Prostate gland (tissue), 2 donors: Measurements from ENCODE around the gene KLHL40.

ENCODE experiments used
- POLR2A ChIP-seq: fragments of 450-650 bp; IDR thresholded peaks from one replicate; pipeline ENCODE4 v1.6.1; 2016; ENCODE audit warnings: antibody characterized with exemption, mild to moderate bottlenecking
- POLR2AphosphoS5 ChIP-seq: sonication (generic); formaldehyde crosslinking; IDR thresholded peaks from one replicate; pipeline ENCODE4 v1.6.1; 2017; ENCODE audit warnings: antibody characterized with exemption
- TF ChIP-seq, protein P1 (sequence below), 4 experiments: fragments of 200-600 bp in 2 of 4; fragments of 450-650 bp in 2 of 4; sonication (generic) in 2 of 4; IDR thresholded peaks; 1 replicate in 3 of 4; 2 replicates in 1 of 4; pipeline ENCODE4 v1.5.1; 2016 to 2019; ENCODE audit warnings: antibody characterized with exemption in 4 of 4, mild to moderate bottlenecking in 2 of 4, moderate library complexity in 2 of 4

DNA sequence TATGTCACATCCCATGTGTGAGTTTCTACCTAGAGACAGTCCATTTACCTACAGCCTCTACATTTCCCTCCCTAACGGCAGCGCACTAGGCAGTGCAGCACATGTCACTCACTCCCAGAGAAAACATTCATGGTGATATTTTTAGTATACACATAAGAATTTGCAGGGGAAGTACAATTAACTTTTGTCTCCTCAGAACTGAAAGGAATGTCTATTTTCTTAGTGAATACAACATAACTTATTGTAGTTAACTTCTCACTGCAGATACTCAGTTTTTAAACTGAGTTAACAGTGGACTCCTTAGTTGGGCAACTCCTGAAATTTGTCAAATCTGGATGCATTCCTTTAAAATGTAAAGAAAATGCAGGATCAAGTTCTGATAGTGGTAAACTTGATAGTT is 36.3 kb upstream of the KLHL40 start:
- TF ChIP-seq, protein P1, sequence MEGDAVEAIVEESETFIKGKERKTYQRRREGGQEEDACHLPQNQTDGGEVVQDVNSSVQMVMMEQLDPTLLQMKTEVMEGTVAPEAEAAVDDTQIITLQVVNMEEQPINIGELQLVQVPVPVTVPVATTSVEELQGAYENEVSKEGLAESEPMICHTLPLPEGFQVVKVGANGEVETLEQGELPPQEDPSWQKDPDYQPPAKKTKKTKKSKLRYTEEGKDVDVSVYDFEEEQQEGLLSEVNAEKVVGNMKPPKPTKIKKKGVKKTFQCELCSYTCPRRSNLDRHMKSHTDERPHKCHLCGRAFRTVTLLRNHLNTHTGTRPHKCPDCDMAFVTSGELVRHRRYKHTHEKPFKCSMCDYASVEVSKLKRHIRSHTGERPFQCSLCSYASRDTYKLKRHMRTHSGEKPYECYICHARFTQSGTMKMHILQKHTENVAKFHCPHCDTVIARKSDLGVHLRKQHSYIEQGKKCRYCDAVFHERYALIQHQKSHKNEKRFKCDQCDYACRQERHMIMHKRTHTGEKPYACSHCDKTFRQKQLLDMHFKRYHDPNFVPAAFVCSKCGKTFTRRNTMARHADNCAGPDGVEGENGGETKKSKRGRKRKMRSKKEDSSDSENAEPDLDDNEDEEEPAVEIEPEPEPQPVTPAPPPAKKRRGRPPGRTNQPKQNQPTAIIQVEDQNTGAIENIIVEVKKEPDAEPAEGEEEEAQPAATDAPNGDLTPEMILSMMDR (IDR thresholded peaks at IDR 0.05), result no peak
- TF ChIP-seq POLR2A (no peak), POLR2AphosphoS5 (no peak)
